C4-2B (cell line): ENCODE measurements around the gene PBX4.

Source experiments
- CTCF ChIP-seq: fragments of 450-650 bp; conservative IDR thresholded peaks from 2 replicates; pipeline ENCODE4 v1.5.1; 2017; ENCODE audit warnings: mild to moderate bottlenecking
- ZFX ChIP-seq: fragments of 450-650 bp; IDR thresholded peaks from 2 replicates; pipeline ENCODE4 v1.6.1; 2017

GRCh38 chr19:19532806-19533701, 85.4 kb downstream of the PBX4 start:
- TF ChIP-seq CTCF (no peak), ZFX (no peak)
